Tibial nerve (tissue), 4 donors: Measurements from ENCODE around the gene CACNA1B.

Experiments
- EP300 ChIP-seq, 2 donors: sonication (generic); formaldehyde crosslinking; IDR thresholded peaks; one replicate each; pipeline ENCODE4 v1.6.1; 2017; ENCODE audit warnings: antibody characterized with exemption in 2 of 2, mild to moderate bottlenecking in 1 of 2
- POLR2A ChIP-seq, 2 donors: fragments of 450-650 bp; IDR thresholded peaks; one replicate each; pipeline ENCODE4 v1.6.1; 2017; ENCODE audit warnings: antibody characterized with exemption in 2 of 2, mild to moderate bottlenecking in 2 of 2, moderate library complexity in 2 of 2
- TF ChIP-seq, protein P1 (sequence below), 5 experiments: fragments of 200-600 bp in 3 of 5; fragments of 450-650 bp in 2 of 5; sonication (generic) in 3 of 5; IDR thresholded peaks; one replicate each; pipeline ENCODE4 v1.5.1; 2016 to 2019; ENCODE audit warnings: antibody characterized with exemption in 5 of 5, mild to moderate bottlenecking in 3 of 5, moderate library complexity in 2 of 5

DNA sequence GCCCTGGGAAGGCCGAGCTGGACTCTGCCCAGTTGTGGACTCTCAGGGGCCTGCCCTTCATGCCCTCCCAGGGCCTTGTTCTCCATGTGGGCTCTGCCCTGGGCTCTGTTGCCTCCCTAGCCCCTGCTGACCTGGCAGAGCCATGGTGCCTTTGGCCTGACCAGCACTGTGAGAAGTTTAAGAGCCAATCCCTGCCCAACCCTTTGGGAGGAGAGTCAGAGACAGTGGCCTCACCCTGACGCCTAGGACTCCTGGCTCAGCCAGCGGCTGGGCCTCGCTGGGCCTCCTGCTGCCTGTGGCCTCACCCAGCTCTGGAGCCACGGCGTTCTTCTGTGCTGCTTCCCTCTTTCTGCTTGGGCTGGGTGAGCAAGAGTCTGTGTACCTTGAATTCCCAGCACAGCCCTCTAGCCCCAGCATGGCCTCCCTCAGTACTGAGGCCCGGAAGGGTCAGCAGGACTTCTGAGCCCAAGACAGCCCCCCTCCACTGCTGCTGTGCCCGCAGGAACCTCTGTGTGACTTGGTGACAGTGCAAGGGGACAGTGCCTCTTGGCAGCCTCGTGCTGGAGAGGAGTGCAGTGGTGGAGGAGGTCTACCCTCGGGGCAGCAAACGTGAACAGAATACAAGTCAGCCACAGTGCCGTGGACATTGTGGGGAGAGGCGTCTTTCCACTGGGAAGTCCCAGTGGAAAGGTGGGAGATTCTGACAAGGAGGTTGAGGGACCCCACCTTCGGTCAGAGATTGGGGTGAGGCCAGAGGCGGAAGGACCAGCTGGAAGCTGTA lies 97.4 kb downstream of the CACNA1B start:
- TF ChIP-seq, protein P1, sequence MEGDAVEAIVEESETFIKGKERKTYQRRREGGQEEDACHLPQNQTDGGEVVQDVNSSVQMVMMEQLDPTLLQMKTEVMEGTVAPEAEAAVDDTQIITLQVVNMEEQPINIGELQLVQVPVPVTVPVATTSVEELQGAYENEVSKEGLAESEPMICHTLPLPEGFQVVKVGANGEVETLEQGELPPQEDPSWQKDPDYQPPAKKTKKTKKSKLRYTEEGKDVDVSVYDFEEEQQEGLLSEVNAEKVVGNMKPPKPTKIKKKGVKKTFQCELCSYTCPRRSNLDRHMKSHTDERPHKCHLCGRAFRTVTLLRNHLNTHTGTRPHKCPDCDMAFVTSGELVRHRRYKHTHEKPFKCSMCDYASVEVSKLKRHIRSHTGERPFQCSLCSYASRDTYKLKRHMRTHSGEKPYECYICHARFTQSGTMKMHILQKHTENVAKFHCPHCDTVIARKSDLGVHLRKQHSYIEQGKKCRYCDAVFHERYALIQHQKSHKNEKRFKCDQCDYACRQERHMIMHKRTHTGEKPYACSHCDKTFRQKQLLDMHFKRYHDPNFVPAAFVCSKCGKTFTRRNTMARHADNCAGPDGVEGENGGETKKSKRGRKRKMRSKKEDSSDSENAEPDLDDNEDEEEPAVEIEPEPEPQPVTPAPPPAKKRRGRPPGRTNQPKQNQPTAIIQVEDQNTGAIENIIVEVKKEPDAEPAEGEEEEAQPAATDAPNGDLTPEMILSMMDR (IDR thresholded peaks at IDR 0.05): no peak
- no peak for TF ChIP-seq POLR2A (IDR thresholded peaks at IDR 0.05)
- no peak for TF ChIP-seq EP300 (IDR thresholded peaks at IDR 0.05)
